ENCODE data around the gene PPHLN1. TPM values are rescaled to one million over a fixed set of nuclear protein-coding genes. Genes with fewer than 3 reads are reported as not detected.

PPHLN1 gene
- total and polyA plus RNA-seq, 2 donors (not counting 1 experiment from before 2014, with no cell fraction given), result 48.8 to 104 TPM

GRCh38 chr12:42288544-42288943 is 37.4 kb upstream of the PPHLN1 start:
- ATAC-seq (ENCODE audit: low read depth) (no peak), DNase-seq (no peak)
- Mint-ChIP-seq H3K27ac (no peak overlapping the region), H3K9me3 (ENCODE audit: insufficient read depth) (no peaks in the 10 kb centered on the region), H3K4me3 (no peak overlapping the region), H3K27me3 (peaks cover 20% of the 10 kb centered on the region), H3K4me1 (peaks cover 8% of the 10 kb centered on the region)
- ChIA-PET POLR2A (no interaction called here), CTCF (no interaction called here)
- Histone ChIP-seq H3K27ac (ENCODE audit: low read length in 2 of 2) (no peak overlapping the region), H3K9ac (ENCODE audit: low read length) (no peak overlapping the region), H3K27me3 (replicated peaks in 1 of 4; ENCODE audit: control extremely low read depth in 1 of 4, control insufficient read depth in 3 of 4, insufficient read depth in 4 of 4, low read length in 3 of 4) (no peaks in the 10 kb centered on the region), H3K4me1 (ENCODE audit: control insufficient read depth in 2 of 2, insufficient read depth in 2 of 2, low read length in 2 of 2) (peaks cover 6 to 8% of the 10 kb centered on the region in 2 donors), H4K20me1 (ENCODE audit: control insufficient read depth, insufficient read depth, low read length, poor library complexity, severe bottlenecking) (no peaks in the 10 kb centered on the region), H3K79me2 (ENCODE audit: control insufficient read depth, insufficient read depth, low read length) (no peaks in the 10 kb centered on the region), H3K36me3 (replicated peaks in 1 of 2; ENCODE audit: control extremely low read depth in 1 of 2, control insufficient read depth in 1 of 2, extremely low read depth in 1 of 2, insufficient read depth in 2 of 2, low read length in 1 of 2) (no peaks in the 10 kb centered on the region), H2AFZ (ENCODE audit: insufficient read depth, low read depth, low read length, poor library complexity, severe bottlenecking) (no peak overlapping the region), H3K9me3 (ENCODE audit: control extremely low read depth in 1 of 3, control insufficient read depth in 2 of 3, insufficient read depth in 1 of 3, low read length in 2 of 3) (no peaks in the 10 kb centered on the region), H3K4me3 (ENCODE audit: control extremely low read depth in 1 of 5, extremely low read depth in 1 of 5, insufficient read depth in 1 of 5, low read depth in 2 of 5, low read length in 4 of 5) (no peak overlapping the region), H3K4me2 (replicated peaks; ENCODE audit: low read depth, low read length, poor library complexity, severe bottlenecking) (no peak overlapping the region)
- intact Hi-C loops (cut with micrococcal nuclease), result no loop called here
- 0% methylated on average over 1 of the region's 9 CpGs for WGBS (ENCODE audit: insufficient coverage)
- TF ChIP-seq EZH2 (IDR thresholded peaks at IDR 0.05; ENCODE audit: borderline replicate concordance, insufficient read depth, low read depth, low read length, poor library complexity, severe bottlenecking), result no peak
- TF ChIP-seq CTCF (IDR thresholded peaks at IDR 0.05), result no peak

- ChIA-PET POLR2A (no interaction called here), CTCF (interaction anchor here (0.6 to 1.2 kb wide), 2 partner anchors 12 to 253 kb away, joined by 3 read pairs; no protein-coding TSS in a partner anchor)
- no peaks in the 10 kb centered on the region for H3K36me3 ChIP-seq (replicated peaks in 1 of 2; ENCODE audit: control extremely low read depth in 1 of 2, control insufficient read depth in 1 of 2, extremely low read depth in 1 of 2, insufficient read depth in 2 of 2, low read length in 1 of 2)
- H3K4me1 ChIP-seq (ENCODE audit: control insufficient read depth in 2 of 2, insufficient read depth in 2 of 2, low read length in 2 of 2), result no peaks in the 10 kb centered on the region
- H4K20me1 ChIP-seq (ENCODE audit: control insufficient read depth, insufficient read depth, low read length, poor library complexity, severe bottlenecking), result no peaks in the 10 kb centered on the region
- H3K27me3 ChIP-seq (replicated peaks in 1 of 4; ENCODE audit: control extremely low read depth in 1 of 4, control insufficient read depth in 3 of 4, insufficient read depth in 4 of 4, low read length in 3 of 4), result no peaks in the 10 kb centered on the region
- intact Hi-C loops (cut with micrococcal nuclease), result no loop called here
- H3K9ac ChIP-seq (ENCODE audit: low read length), result no peak overlapping the region
- Mint-ChIP-seq H3K4me1 (no peaks in the 10 kb centered on the region), H3K9me3 (ENCODE audit: insufficient read depth) (no peaks in the 10 kb centered on the region), H3K4me3 (no peak overlapping the region), H3K27me3 (peaks cover 20% of the 10 kb centered on the region), H3K27ac (no peak overlapping the region)
- no peaks in the 10 kb centered on the region for H3K79me2 ChIP-seq (ENCODE audit: control insufficient read depth, insufficient read depth, low read length)
- no peak overlapping the region for H3K27ac ChIP-seq (ENCODE audit: low read length in 2 of 2)
- ATAC-seq (ENCODE audit: low read depth) (no peak), DNase-seq (no peak)
- no peak overlapping the region for H2AFZ ChIP-seq (ENCODE audit: insufficient read depth, low read depth, low read length, poor library complexity, severe bottlenecking)
- no peak overlapping the region for H3K4me2 ChIP-seq (replicated peaks; ENCODE audit: low read depth, low read length, poor library complexity, severe bottlenecking)
- peaks cover 0 to 13% (median under 1%) of the 10 kb centered on the region in 3 donors for H3K9me3 ChIP-seq (ENCODE audit: control extremely low read depth in 1 of 3, control insufficient read depth in 2 of 3, insufficient read depth in 1 of 3, low read length in 2 of 3)
- no peak overlapping the region for H3K4me3 ChIP-seq (ENCODE audit: control extremely low read depth in 1 of 5, extremely low read depth in 1 of 5, insufficient read depth in 1 of 5, low read depth in 2 of 5, low read length in 4 of 5)
- no peak for TF ChIP-seq CTCF (IDR thresholded peaks at IDR 0.05)
- TF ChIP-seq EZH2 (IDR thresholded peaks at IDR 0.05; ENCODE audit: borderline replicate concordance, insufficient read depth, low read depth, low read length, poor library complexity, severe bottlenecking), result no peak
- whole genome bisulfite sequencing (ENCODE audit: insufficient coverage), result no CpG with 5 or more reads among the region's 2 CpGs
Measured at GRCh38 chr12:42291680-42292079, 34.3 kb upstream of the PPHLN1 start.

Data from B cell (primary cell).